ENCODE measurements around the gene LSS.

GRCh38 chr21:46156378-46156645 lies 72.3 kb downstream of the LSS start:
- no peak for TF ChIP-seq POLR2A (IDR thresholded peaks at IDR 0.05)
- no peak for TF ChIP-seq CTCF (IDR thresholded peaks at IDR 0.05)

All from Peyer's patch (tissue), 4 donors.